ENCODE results near the gene TTLL6. TPM values are rescaled to one million over a fixed set of nuclear protein-coding genes. Genes with fewer than 3 reads are reported as not detected.
"Not testable (repeated sequence)": the region's sequence is repeated elsewhere in the genome, so short reads cannot be mapped to it uniquely, and the experiment has no call there.

TTLL6 gene
- total RNA-seq, 1 experiment from 2014 or later = 0.21 TPM

- H3K4me3 Mint-ChIP-seq (ENCODE audit: low read depth, unreplicated experiment) = peak overlapping the region; percentile 100
Observed at GRCh38 chr17:48831549-48831883, 14.5 kb upstream of the TTLL6 start.

GRCh38 chr17:48830840-48831548 is 14.0 kb upstream of the TTLL6 start, which contains the start of gene CALCOCO2:
TSS of gene CALCOCO2 (plus strand) at chr17:48831035. CDS start at chr17:48841708, 10,673 bp downstream.
- intact Hi-C loops (cut with micrococcal nuclease; ENCODE audit: unreplicated experiment) = no loop called here
- peak; percentile 98 for DNase-seq
- Mint-ChIP-seq H3K27me3 (ENCODE audit: unreplicated experiment) (no peaks in the 10 kb centered on the region), H3K4me3 (ENCODE audit: low read depth, unreplicated experiment) (peak within 1 kb of the TSS; percentile 100), H3K36me3 (ENCODE audit: insufficient read depth, unreplicated experiment) (peaks cover 18% of the 10 kb centered on the region), H3K4me1 (ENCODE audit: low read depth, unreplicated experiment) (peaks cover 4% of the 10 kb centered on the region), H3K9me3 (ENCODE audit: low read depth, unreplicated experiment) (no peaks in the 10 kb centered on the region), H3K27ac (ENCODE audit: unreplicated experiment) (peak within 1 kb of the TSS; percentile 94)
- no TSS peak for BruUV-seq (replicated peaks)
- no peak for TF ChIP-seq CTCF (IDR thresholded peaks at IDR 0.05; ENCODE audit: unreplicated experiment)
- CTCF ChIA-PET = interaction anchor here (0.6 to 1.7 kb wide), 3 partner anchors 15 to 70 kb away, joined by 3 to 9 read pairs (median 3); no protein-coding TSS in a partner anchor

More at GRCh38 chr17:48831549-48831883, 14.5 kb upstream of the TTLL6 start:
- no peak for TF ChIP-seq CTCF (IDR thresholded peaks at IDR 0.05; ENCODE audit: unreplicated experiment)
- intact Hi-C loops (cut with micrococcal nuclease; ENCODE audit: unreplicated experiment) = no loop called here
- H3K27me3 Mint-ChIP-seq (ENCODE audit: unreplicated experiment) = no peaks in the 10 kb centered on the region
- CTCF ChIA-PET = interaction anchor here (0.6 to 1.7 kb wide), 3 partner anchors 15 to 71 kb away, joined by 3 to 9 read pairs (median 3); no protein-coding TSS in a partner anchor
- BruUV-seq (replicated peaks) = TSS peak; percentile 51
- peaks cover 9% of the 10 kb centered on the region for H3K4me1 Mint-ChIP-seq (ENCODE audit: low read depth, unreplicated experiment)
- DNase-seq = no peak
- peaks cover 18% of the 10 kb centered on the region for H3K36me3 Mint-ChIP-seq (ENCODE audit: insufficient read depth, unreplicated experiment)
- no peaks in the 10 kb centered on the region for H3K9me3 Mint-ChIP-seq (ENCODE audit: low read depth, unreplicated experiment)
- peak overlapping the region; percentile 94 for H3K27ac Mint-ChIP-seq (ENCODE audit: unreplicated experiment)

- no TSS peak for BruUV-seq (replicated peaks)
- Mint-ChIP-seq H3K36me3 (ENCODE audit: insufficient read depth, unreplicated experiment) (peaks cover 4% of the 10 kb centered on the region), H3K4me3 (ENCODE audit: low read depth, unreplicated experiment) (no peak overlapping the region), H3K27me3 (ENCODE audit: unreplicated experiment) (no peaks in the 10 kb centered on the region), H3K4me1 (ENCODE audit: low read depth, unreplicated experiment) (no peaks in the 10 kb centered on the region), H3K9me3 (ENCODE audit: low read depth, unreplicated experiment) (no peaks in the 10 kb centered on the region), H3K27ac (ENCODE audit: unreplicated experiment) (no peak overlapping the region)
- no peak for TF ChIP-seq CTCF (IDR thresholded peaks at IDR 0.05; ENCODE audit: unreplicated experiment)
- DNase-seq = no peak
- intact Hi-C loops (cut with micrococcal nuclease; ENCODE audit: unreplicated experiment) = no loop called here
- CTCF ChIA-PET = interaction anchor here (0.6 to 0.7 kb wide), 4 partner anchors 9 to 856 kb away, joined by 3 to 4 read pairs (median 3); partner anchors contain the start of gene TTLL6
Observed at GRCh38 chr17:48825446-48826381, 8.7 kb upstream of the TTLL6 start.

GRCh38 chr17:48820936-48821335 is 3.9 kb upstream of the TTLL6 start:
- H3K9me3 Mint-ChIP-seq (ENCODE audit: low read depth, unreplicated experiment); H3K27ac Mint-ChIP-seq (ENCODE audit: unreplicated experiment); H3K4me3 Mint-ChIP-seq (ENCODE audit: low read depth, unreplicated experiment); intact Hi-C loops (cut with micrococcal nuclease; ENCODE audit: unreplicated experiment); BruUV-seq (replicated peaks); DNase-seq; CTCF ChIA-PET: not testable (repeated sequence)
- H3K27me3 Mint-ChIP-seq (ENCODE audit: unreplicated experiment) = peaks cover 12% of the 10 kb centered on the region
- peaks cover 10% of the 10 kb centered on the region for H3K4me1 Mint-ChIP-seq (ENCODE audit: low read depth, unreplicated experiment)
- peaks cover 12% of the 10 kb centered on the region for H3K36me3 Mint-ChIP-seq (ENCODE audit: insufficient read depth, unreplicated experiment)
